DOHH2 (cell line): ENCODE data around the gene USO1.

Experiments
- H3F3A ChIP-seq: fragments of 200-600 bp; sonication (generic), shearing (Covaris generic); 2 replicates; pipeline ENCODE4 v1.6.0; 2016; ENCODE audit warnings: antibody characterized with exemption, mild to moderate bottlenecking; ENCODE audit not compliant: control insufficient read depth, insufficient read depth
- H3K27ac ChIP-seq: fragments of 200-600 bp; sonication (generic); 2 replicates; pipeline ENCODE4 v1.5.1; 2014; ENCODE audit warnings: low read depth, mild to moderate bottlenecking, low read length, moderate library complexity
- H3K27me3 ChIP-seq: fragments of 200-600 bp; sonication (generic); 2 replicates; pipeline ENCODE4 v1.6.1; 2014; ENCODE audit warnings: mild to moderate bottlenecking, low read length, mixed read lengths; ENCODE audit not compliant: control insufficient read depth
- H3K36me3 ChIP-seq: fragments of 200-600 bp; sonication (generic); 2 replicates; pipeline ENCODE4 v1.6.1; 2014; ENCODE audit warnings: mild to moderate bottlenecking, low read length, moderate library complexity, mixed read lengths; ENCODE audit not compliant: control insufficient read depth
- H3K4me1 ChIP-seq: fragments of 200-600 bp; sonication (generic); 2 replicates; pipeline ENCODE4 v1.6.1; 2014; ENCODE audit warnings: mild to moderate bottlenecking, low read length, mixed read lengths; ENCODE audit not compliant: control insufficient read depth
- H3K4me2 ChIP-seq: fragments of 200-600 bp; sonication (generic); 2 replicates; pipeline ENCODE4 v1.6.0; 2014; ENCODE audit warnings: mild to moderate bottlenecking, low read length, moderate library complexity
- H3K4me3 ChIP-seq: fragments of 200-600 bp; sonication (generic); 2 replicates; pipeline ENCODE4 v1.5.1; 2014; ENCODE audit warnings: mild to moderate bottlenecking, low read length, mixed read lengths
- H3K79me2 ChIP-seq: fragments of 200-600 bp; sonication (generic); 2 replicates; pipeline ENCODE4 v1.6.1; 2014; ENCODE audit warnings: mild to moderate bottlenecking, low read length, mixed read lengths; ENCODE audit not compliant: control insufficient read depth
- H3K9me2 ChIP-seq: fragments of 200-600 bp; sonication (generic); replicated peaks from 2 replicates; pipeline ENCODE4 v1.6.1; 2014; ENCODE audit warnings: mild to moderate bottlenecking, low read length, mixed read lengths; ENCODE audit not compliant: control insufficient read depth
- H3K9me3 ChIP-seq: fragments of 200-600 bp; sonication (generic); 2 replicates; pipeline ENCODE4 v1.6.1; 2014; ENCODE audit warnings: antibody characterized with exemption, low read length, mixed read lengths; ENCODE audit not compliant: control insufficient read depth, insufficient read depth
- H4K20me1 ChIP-seq: fragments of 200-600 bp; sonication (generic); 2 replicates; pipeline ENCODE4 v1.6.0; 2014; ENCODE audit warnings: low read depth, mild to moderate bottlenecking, antibody characterized with exemption, low read length, moderate library complexity; ENCODE audit not compliant: control insufficient read depth, insufficient read depth
- CTCF ChIP-seq: fragments of 200-600 bp; sonication (generic); IDR thresholded peaks from one replicate; pipeline ENCODE4 v1.5.1; 2014; ENCODE audit warnings: antibody characterized with exemption, mild to moderate bottlenecking, low read depth, low read length; ENCODE audit not compliant: poor library complexity, severe bottlenecking
- EZH2phosphoT487 ChIP-seq: fragments of 200-600 bp; sonication (generic); IDR thresholded peaks from 2 replicates; pipeline ENCODE4 v1.6.1; 2017; ENCODE audit warnings: borderline replicate concordance, mild to moderate bottlenecking, antibody characterized with exemption, low read length, moderate library complexity, mixed read lengths

USO1 gene

DNA sequence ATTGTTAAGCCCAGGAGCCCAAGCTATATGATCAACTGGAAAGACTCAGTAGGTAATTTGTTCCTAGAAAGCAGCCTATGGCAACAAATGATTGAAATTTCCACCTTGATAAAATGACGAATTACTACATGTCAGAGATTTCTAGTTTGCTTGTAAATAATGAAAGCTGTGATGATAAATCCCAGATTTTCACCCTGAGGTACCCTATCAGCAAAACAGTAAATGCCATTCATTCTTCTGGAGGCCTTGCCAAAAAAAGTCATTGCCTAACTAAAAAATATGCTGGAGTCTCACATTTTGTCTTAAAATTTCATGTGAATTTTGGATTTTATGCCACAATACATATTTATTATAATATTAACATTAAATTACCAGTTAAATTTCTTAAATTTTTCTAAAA lies 106.5 kb downstream of the USO1 start:
- H3K27ac ChIP-seq, result no peak overlapping the region

GRCh38 chr4:75831856-75832405 lies 107.6 kb downstream of the USO1 start:
- Histone ChIP-seq H3K9me2 (no peaks in the 10 kb centered on the region), H3K79me2 (no peaks in the 10 kb centered on the region), H3K4me3 (no peak overlapping the region), H3K27ac (no peak overlapping the region), H3K4me1 (no peaks in the 10 kb centered on the region), H3K27me3 (no peaks in the 10 kb centered on the region), H3K36me3 (no peaks in the 10 kb centered on the region), H3F3A (no peaks in the 10 kb centered on the region), H3K9me3 (no peaks in the 10 kb centered on the region), H4K20me1 (no peaks in the 10 kb centered on the region), H3K4me2 (no peak overlapping the region)
- TF ChIP-seq CTCF, result no peak
- no peak for TF ChIP-seq EZH2phosphoT487

More for the DNA sequence above, 106.5 kb downstream of the USO1 start:
- TF ChIP-seq EZH2phosphoT487 (no peak), CTCF (no peak)
- Histone ChIP-seq H3K27me3 (no peaks in the 10 kb centered on the region), H3F3A (no peaks in the 10 kb centered on the region), H4K20me1 (no peaks in the 10 kb centered on the region), H3K4me1 (no peaks in the 10 kb centered on the region), H3K79me2 (no peaks in the 10 kb centered on the region), H3K4me2 (no peak overlapping the region), H3K36me3 (no peaks in the 10 kb centered on the region), H3K9me2 (no peaks in the 10 kb centered on the region), H3K9me3 (no peaks in the 10 kb centered on the region), H3K4me3 (no peak overlapping the region)

DNA sequence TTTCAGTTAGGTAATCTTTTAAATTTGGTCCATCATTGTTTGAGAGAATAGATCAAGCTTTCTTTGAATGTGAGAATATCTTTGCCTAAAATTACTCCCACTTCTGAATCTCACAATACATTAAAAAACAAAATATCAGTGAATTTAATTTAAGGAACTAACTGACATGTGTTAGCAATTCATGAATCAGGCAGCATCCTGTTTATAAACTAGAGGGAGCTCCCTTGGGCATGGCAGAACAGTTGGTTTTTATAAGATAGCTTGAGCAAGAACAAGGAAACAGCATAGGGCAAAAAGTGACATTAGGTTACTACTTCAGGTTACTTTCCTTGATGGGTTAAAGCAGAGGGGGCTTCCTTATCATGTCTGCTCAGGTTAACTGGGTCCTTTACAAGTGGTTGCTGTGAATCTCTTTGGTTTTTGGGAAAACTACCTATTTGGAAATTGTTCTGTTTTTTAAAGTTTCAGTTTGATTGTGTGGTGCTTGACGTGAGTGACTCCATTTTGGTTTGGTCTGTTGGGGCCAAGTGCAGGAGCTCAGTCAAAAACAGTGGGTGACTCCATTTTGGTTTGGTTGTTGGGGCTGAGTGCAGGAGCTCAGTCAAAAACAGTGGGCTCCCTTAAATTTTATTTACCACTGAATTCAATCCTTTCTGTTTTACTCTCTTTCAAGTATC lies 109.9 kb downstream of the USO1 start:
- TF ChIP-seq EZH2phosphoT487, result no peak
- TF ChIP-seq CTCF, result no peak
- Histone ChIP-seq H4K20me1 (no peaks in the 10 kb centered on the region), H3K4me3 (no peak overlapping the region)

More for the DNA sequence above, 109.9 kb downstream of the USO1 start:
- H3K4me1 ChIP-seq, result no peaks in the 10 kb centered on the region
- H3K9me3 ChIP-seq, result no peaks in the 10 kb centered on the region
- H3K9me2 ChIP-seq, result no peaks in the 10 kb centered on the region
- no peaks in the 10 kb centered on the region for H3F3A ChIP-seq
- no peaks in the 10 kb centered on the region for H3K79me2 ChIP-seq
- H3K27ac ChIP-seq, result no peak overlapping the region
- H3K36me3 ChIP-seq, result no peaks in the 10 kb centered on the region
- no peak overlapping the region for H3K4me2 ChIP-seq
- no peaks in the 10 kb centered on the region for H3K27me3 ChIP-seq
